Lower leg skin (tissue), 3 donors: ENCODE data around the gene PIM3.

Experiments used
- POLR2A ChIP-seq, 2 donors: fragments of 450-650 bp; IDR thresholded peaks; one replicate each; pipeline ENCODE4 v1.6.1; 2016 to 2017; ENCODE audit warnings: antibody characterized with exemption in 2 of 2, mild to moderate bottlenecking in 1 of 2, moderate library complexity in 1 of 2
- TF ChIP-seq, protein P1 (sequence below), 3 donors: fragments of 450-650 bp; IDR thresholded peaks; one replicate each; pipeline ENCODE4 v1.5.1; 2016; ENCODE audit warnings: antibody characterized with exemption in 3 of 3, mild to moderate bottlenecking in 3 of 3, moderate library complexity in 2 of 3

- no peak for TF ChIP-seq POLR2A (IDR thresholded peaks at IDR 0.05)
- TF ChIP-seq, protein P1, sequence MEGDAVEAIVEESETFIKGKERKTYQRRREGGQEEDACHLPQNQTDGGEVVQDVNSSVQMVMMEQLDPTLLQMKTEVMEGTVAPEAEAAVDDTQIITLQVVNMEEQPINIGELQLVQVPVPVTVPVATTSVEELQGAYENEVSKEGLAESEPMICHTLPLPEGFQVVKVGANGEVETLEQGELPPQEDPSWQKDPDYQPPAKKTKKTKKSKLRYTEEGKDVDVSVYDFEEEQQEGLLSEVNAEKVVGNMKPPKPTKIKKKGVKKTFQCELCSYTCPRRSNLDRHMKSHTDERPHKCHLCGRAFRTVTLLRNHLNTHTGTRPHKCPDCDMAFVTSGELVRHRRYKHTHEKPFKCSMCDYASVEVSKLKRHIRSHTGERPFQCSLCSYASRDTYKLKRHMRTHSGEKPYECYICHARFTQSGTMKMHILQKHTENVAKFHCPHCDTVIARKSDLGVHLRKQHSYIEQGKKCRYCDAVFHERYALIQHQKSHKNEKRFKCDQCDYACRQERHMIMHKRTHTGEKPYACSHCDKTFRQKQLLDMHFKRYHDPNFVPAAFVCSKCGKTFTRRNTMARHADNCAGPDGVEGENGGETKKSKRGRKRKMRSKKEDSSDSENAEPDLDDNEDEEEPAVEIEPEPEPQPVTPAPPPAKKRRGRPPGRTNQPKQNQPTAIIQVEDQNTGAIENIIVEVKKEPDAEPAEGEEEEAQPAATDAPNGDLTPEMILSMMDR (IDR thresholded peaks at IDR 0.05): no peak
Measured at GRCh38 chr22:50000587-50001387, 40.2 kb downstream of the PIM3 start.
